CD4-positive, alpha-beta T cell treated with Interleukin-17A for 4 hours (primary cell): Measurements from ENCODE around the gene CHAT.

Experiments
- DNase-seq: peaks from one replicate; pipeline ENCODE4 v3.0.0-alpha.2; 2020; ENCODE audit warnings: mixed read lengths

CHAT gene

GRCh38 chr10:49613882-49614241 is at the start of gene CHAT:
Gene CHAT (plus strand): TSS chr10:49614037. CDS start chr10:49614190, 153 bp downstream.
- DNase-seq, result no peak

GRCh38 chr10:49564461-49565009 is 49.3 kb upstream of the CHAT start:
- DNase-seq, result no peak

- no peak for DNase-seq
Observed at GRCh38 chr10:49567810-49568209, 46.0 kb upstream of the CHAT start.

- DNase-seq, result no peak
Observed at GRCh38 chr10:49568235-49568634, 45.6 kb upstream of the CHAT start.

GRCh38 chr10:49569031-49569631 is 44.7 kb upstream of the CHAT start:
- no peak for DNase-seq

GRCh38 chr10:49571388-49571787 is 42.4 kb upstream of the CHAT start:
- no peak for DNase-seq

- DNase-seq, result no peak
Observed at GRCh38 chr10:49572594-49573114, 41.2 kb upstream of the CHAT start.

- DNase-seq, result no peak
Observed at GRCh38 chr10:49575489-49576072, 38.3 kb upstream of the CHAT start.

GRCh38 chr10:49577182-49577925 is 36.5 kb upstream of the CHAT start:
- no peak for DNase-seq

- no peak for DNase-seq
Observed at GRCh38 chr10:49578392-49578791, 35.4 kb upstream of the CHAT start.

- no peak for DNase-seq
Observed at GRCh38 chr10:49579621-49580020, 34.2 kb upstream of the CHAT start.

- no peak for DNase-seq
Observed at GRCh38 chr10:49585387-49585786, 28.4 kb upstream of the CHAT start.

GRCh38 chr10:49587981-49588380 is 25.9 kb upstream of the CHAT start:
- no peak for DNase-seq

- peak; percentile 59 for DNase-seq
Observed at GRCh38 chr10:49592726-49593563, 20.9 kb upstream of the CHAT start.

- DNase-seq, result no peak
Observed at GRCh38 chr10:49593564-49593875, 20.3 kb upstream of the CHAT start.

- DNase-seq, result no peak
Observed at GRCh38 chr10:49593998-49594397, 19.8 kb upstream of the CHAT start.

- DNase-seq, result peak; percentile 15
Observed at GRCh38 chr10:49594594-49594993, 19.2 kb upstream of the CHAT start.

GRCh38 chr10:49595003-49595712 is 18.7 kb upstream of the CHAT start:
- DNase-seq, result no peak

GRCh38 chr10:49595713-49596492 is 17.9 kb upstream of the CHAT start:
- no peak for DNase-seq

GRCh38 chr10:49596493-49596809 is 17.4 kb upstream of the CHAT start:
- no peak for DNase-seq

- no peak for DNase-seq
Observed at GRCh38 chr10:49596836-49597235, 17.0 kb upstream of the CHAT start.
